Lower leg skin (tissue), 3 donors: ENCODE data around the gene ELMOD3.

Source experiments
- CTCF ChIP-seq, 3 donors: fragments of 450-650 bp; IDR thresholded peaks; one replicate each; pipeline ENCODE4 v1.5.1; 2016; ENCODE audit warnings: antibody characterized with exemption in 3 of 3, mild to moderate bottlenecking in 3 of 3, moderate library complexity in 2 of 3
- POLR2A ChIP-seq, 2 donors: fragments of 450-650 bp; IDR thresholded peaks; one replicate each; pipeline ENCODE4 v1.6.1; 2016 to 2017; ENCODE audit warnings: antibody characterized with exemption in 2 of 2, mild to moderate bottlenecking in 1 of 2, moderate library complexity in 1 of 2

GRCh38 chr2:85307527-85307897 is 47.1 kb upstream of the ELMOD3 start:
- TF ChIP-seq CTCF (IDR thresholded peaks at IDR 0.05) (no peak), POLR2A (IDR thresholded peaks at IDR 0.05) (no peak)
